Neural cell (in vitro differentiated cells): ENCODE measurements around the gene CTH. TPM values are rescaled to one million over a fixed set of nuclear protein-coding genes. Genes with fewer than 3 reads are reported as not detected.

Experiments used
- H2AFZ ChIP-seq: fragments of 200-600, 300-800 bp; sonication (generic), shearing (Covaris generic); 2 replicates; pipeline ENCODE4 v1.6.0; 2014; ENCODE audit warnings: low read depth, mild to moderate bottlenecking, antibody characterized with exemption, low read length, moderate library complexity
- H3F3A ChIP-seq: fragments of 200-600 bp; shearing (Covaris generic); 2 replicates; pipeline ENCODE4 v1.6.1; 2016; ENCODE audit warnings: mild to moderate bottlenecking, moderate library complexity, mixed read lengths, antibody characterized with exemption, low read length; ENCODE audit not compliant: insufficient read depth, poor library complexity, severe bottlenecking
- H3K27ac ChIP-seq: fragments of 200-600, 300-800 bp; sonication (generic), shearing (Covaris generic); 2 replicates; pipeline ENCODE4 v1.5.1; 2014; ENCODE audit warnings: mild to moderate bottlenecking, low read length, moderate library complexity
- H3K27me3 ChIP-seq: fragments of 300-800, 200-600 bp; sonication (generic), shearing (Covaris generic); 2 replicates; pipeline ENCODE4 v1.6.0; 2014; ENCODE audit warnings: mild to moderate bottlenecking, low read depth, low read length, moderate library complexity; ENCODE audit not compliant: insufficient read depth
- H3K36me3 ChIP-seq: fragments of 300-800, 200-600 bp; sonication (generic), shearing (Covaris generic); 2 replicates; pipeline ENCODE4 v1.5.1; 2014; ENCODE audit warnings: mild to moderate bottlenecking, antibody characterized with exemption, low read length, moderate library complexity; ENCODE audit not compliant: insufficient read depth
- H3K4me2 ChIP-seq: fragments of 300-800, 200-600 bp; sonication (generic), shearing (Covaris generic); 2 replicates; pipeline ENCODE4 v1.6.0; 2014; ENCODE audit warnings: mild to moderate bottlenecking, low read length
- H3K4me3 ChIP-seq: fragments of 300-800, 200-600 bp; sonication (generic), shearing (Covaris generic); 2 replicates; pipeline ENCODE4 v1.5.1; 2014; ENCODE audit warnings: mild to moderate bottlenecking, low read length, moderate library complexity
- H3K79me2 ChIP-seq: fragments of 200-600 bp; shearing (Covaris generic); replicated peaks from 2 replicates; pipeline ENCODE4 v1.6.0; 2014; ENCODE audit warnings: mild to moderate bottlenecking, low read length, moderate library complexity; ENCODE audit not compliant: insufficient read depth
- H3K9ac ChIP-seq: fragments of 300-800, 200-600 bp; sonication (generic), shearing (Covaris generic); 2 replicates; pipeline ENCODE4 v1.6.1; 2016; ENCODE audit warnings: mild to moderate bottlenecking, low read length, mixed read lengths
- H3K9me2 ChIP-seq: fragments of 200-600 bp; shearing (Covaris generic); 2 replicates; pipeline ENCODE4 v1.6.1; 2016; ENCODE audit warnings: mild to moderate bottlenecking, low read length, mixed read lengths; ENCODE audit not compliant: insufficient read depth
- H3K9me3 ChIP-seq: fragments of 200-600, 300-800 bp; sonication (generic), shearing (Covaris generic); 2 replicates; pipeline ENCODE4 v1.6.1; 2016; ENCODE audit warnings: mild to moderate bottlenecking, mixed run types, low read length, moderate library complexity, mixed read lengths
- H4K20me1 ChIP-seq: fragments of 200-600 bp; shearing (Covaris generic); 2 replicates; pipeline ENCODE4 v1.6.1; 2016; ENCODE audit warnings: mild to moderate bottlenecking, mixed run types; ENCODE audit not compliant: insufficient read depth
- EP300 ChIP-seq: fragments of 450-650 bp; conservative IDR thresholded peaks from 2 replicates; pipeline ENCODE4 v1.6.1; 2014; ENCODE audit warnings: antibody characterized with exemption, mild to moderate bottlenecking, moderate library complexity; ENCODE audit not compliant: poor library complexity, severe bottlenecking
- EZH2 ChIP-seq: fragments of 200-600, 300-800 bp; shearing (Covaris generic), sonication (generic); IDR thresholded peaks from 2 replicates; pipeline ENCODE4 v1.6.1; 2014; ENCODE audit warnings: antibody characterized with exemption, low read length, borderline replicate concordance, mild to moderate bottlenecking; ENCODE audit not compliant: insufficient read depth, poor library complexity, severe bottlenecking
- MXI1 ChIP-seq: fragments of 450-650 bp; conservative IDR thresholded peaks from 2 replicates; pipeline ENCODE4 v1.6.1; 2014; ENCODE audit warnings: antibody characterized with exemption, mild to moderate bottlenecking; ENCODE audit not compliant: poor library complexity, severe bottlenecking
- POLR2AphosphoS5 ChIP-seq: IDR thresholded peaks from 2 replicates; pipeline ENCODE4 v1.6.1; 2012
- RAD21 ChIP-seq: fragments of 450-650 bp; conservative IDR thresholded peaks from 2 replicates; pipeline ENCODE4 v1.6.1; 2014; ENCODE audit warnings: antibody characterized with exemption, mild to moderate bottlenecking, moderate library complexity
- SMC3 ChIP-seq: fragments of 450-650 bp; conservative IDR thresholded peaks from 2 replicates; pipeline ENCODE4 v1.6.1; 2014; ENCODE audit warnings: antibody characterized with exemption, mild to moderate bottlenecking, moderate library complexity; ENCODE audit not compliant: poor library complexity
- TAF1 ChIP-seq: IDR thresholded peaks from 2 replicates; pipeline ENCODE4 v1.6.1; 2012; ENCODE audit warnings: low read depth
- polyA plus RNA-seq: library from polyadenylated mRNA; depleted of rRNA; stranded (reverse); fragments of >200 nt; gene quantifications from 2 replicates; pipeline ENCODE4 v1.2.3, GENCODE V29; 2014
- TF ChIP-seq, protein P1 (sequence below): IDR thresholded peaks from 2 replicates; pipeline ENCODE4 v1.6.1; 2012; ENCODE audit warnings: borderline replicate concordance
- TF ChIP-seq, protein P2 (sequence below): fragments of 450-650 bp; IDR thresholded peaks from 2 replicates; pipeline ENCODE4 v1.5.1; 2014; ENCODE audit warnings: antibody characterized with exemption, mild to moderate bottlenecking, moderate library complexity; ENCODE audit not compliant: poor library complexity, severe bottlenecking

Gene CTH
- polyA plus RNA-seq, 1 donor from 2014 or later: 10.0 TPM

DNA sequence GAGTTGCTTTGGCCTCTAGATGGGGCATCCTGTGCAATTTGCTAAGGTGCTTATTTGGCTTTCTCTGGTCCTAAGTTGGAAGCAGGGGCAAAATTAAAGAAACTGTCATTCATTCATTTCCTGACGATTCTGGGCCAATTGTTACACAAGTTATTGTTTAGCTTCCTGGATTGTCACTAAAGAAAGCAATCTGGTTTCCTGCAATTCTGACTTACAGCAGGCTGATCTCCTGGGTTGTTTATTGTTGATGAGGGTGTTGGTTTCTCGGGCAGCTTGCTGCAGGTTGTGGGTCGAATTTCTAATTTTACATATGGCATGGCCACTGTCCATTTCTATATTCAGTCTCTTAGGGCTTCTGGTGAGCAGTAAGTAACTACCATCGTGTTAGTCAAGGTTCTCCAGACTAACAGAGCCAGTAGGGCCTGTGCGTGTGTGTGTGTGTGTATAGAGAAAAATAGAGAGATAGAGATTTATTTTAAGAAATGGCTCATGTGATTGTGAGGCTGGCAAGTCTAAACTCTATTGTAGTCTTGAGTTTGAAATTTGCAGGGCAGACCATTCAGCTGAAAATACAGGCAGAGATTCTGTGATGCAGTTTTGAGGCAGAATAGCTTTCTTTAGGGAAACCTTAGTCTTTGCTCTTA is 30.4 kb downstream of the CTH start:
- TF ChIP-seq MXI1: no peak
- TF ChIP-seq TAF1: no peak
- TF ChIP-seq, protein P1, sequence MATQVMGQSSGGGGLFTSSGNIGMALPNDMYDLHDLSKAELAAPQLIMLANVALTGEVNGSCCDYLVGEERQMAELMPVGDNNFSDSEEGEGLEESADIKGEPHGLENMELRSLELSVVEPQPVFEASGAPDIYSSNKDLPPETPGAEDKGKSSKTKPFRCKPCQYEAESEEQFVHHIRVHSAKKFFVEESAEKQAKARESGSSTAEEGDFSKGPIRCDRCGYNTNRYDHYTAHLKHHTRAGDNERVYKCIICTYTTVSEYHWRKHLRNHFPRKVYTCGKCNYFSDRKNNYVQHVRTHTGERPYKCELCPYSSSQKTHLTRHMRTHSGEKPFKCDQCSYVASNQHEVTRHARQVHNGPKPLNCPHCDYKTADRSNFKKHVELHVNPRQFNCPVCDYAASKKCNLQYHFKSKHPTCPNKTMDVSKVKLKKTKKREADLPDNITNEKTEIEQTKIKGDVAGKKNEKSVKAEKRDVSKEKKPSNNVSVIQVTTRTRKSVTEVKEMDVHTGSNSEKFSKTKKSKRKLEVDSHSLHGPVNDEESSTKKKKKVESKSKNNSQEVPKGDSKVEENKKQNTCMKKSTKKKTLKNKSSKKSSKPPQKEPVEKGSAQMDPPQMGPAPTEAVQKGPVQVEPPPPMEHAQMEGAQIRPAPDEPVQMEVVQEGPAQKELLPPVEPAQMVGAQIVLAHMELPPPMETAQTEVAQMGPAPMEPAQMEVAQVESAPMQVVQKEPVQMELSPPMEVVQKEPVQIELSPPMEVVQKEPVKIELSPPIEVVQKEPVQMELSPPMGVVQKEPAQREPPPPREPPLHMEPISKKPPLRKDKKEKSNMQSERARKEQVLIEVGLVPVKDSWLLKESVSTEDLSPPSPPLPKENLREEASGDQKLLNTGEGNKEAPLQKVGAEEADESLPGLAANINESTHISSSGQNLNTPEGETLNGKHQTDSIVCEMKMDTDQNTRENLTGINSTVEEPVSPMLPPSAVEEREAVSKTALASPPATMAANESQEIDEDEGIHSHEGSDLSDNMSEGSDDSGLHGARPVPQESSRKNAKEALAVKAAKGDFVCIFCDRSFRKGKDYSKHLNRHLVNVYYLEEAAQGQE: no peak
- no peak for TF ChIP-seq POLR2AphosphoS5
- no peak for TF ChIP-seq SMC3
- TF ChIP-seq RAD21: no peak
- no peak for TF ChIP-seq EZH2
- no peak for TF ChIP-seq EP300
- TF ChIP-seq, protein P2, sequence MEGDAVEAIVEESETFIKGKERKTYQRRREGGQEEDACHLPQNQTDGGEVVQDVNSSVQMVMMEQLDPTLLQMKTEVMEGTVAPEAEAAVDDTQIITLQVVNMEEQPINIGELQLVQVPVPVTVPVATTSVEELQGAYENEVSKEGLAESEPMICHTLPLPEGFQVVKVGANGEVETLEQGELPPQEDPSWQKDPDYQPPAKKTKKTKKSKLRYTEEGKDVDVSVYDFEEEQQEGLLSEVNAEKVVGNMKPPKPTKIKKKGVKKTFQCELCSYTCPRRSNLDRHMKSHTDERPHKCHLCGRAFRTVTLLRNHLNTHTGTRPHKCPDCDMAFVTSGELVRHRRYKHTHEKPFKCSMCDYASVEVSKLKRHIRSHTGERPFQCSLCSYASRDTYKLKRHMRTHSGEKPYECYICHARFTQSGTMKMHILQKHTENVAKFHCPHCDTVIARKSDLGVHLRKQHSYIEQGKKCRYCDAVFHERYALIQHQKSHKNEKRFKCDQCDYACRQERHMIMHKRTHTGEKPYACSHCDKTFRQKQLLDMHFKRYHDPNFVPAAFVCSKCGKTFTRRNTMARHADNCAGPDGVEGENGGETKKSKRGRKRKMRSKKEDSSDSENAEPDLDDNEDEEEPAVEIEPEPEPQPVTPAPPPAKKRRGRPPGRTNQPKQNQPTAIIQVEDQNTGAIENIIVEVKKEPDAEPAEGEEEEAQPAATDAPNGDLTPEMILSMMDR: no peak
- Histone ChIP-seq H2AFZ (no peak overlapping the region), H3K27ac (no peak overlapping the region), H3K79me2 (no peaks in the 10 kb centered on the region), H3K27me3 (no peaks in the 10 kb centered on the region), H4K20me1 (no peaks in the 10 kb centered on the region), H3K9ac (no peak overlapping the region), H3K9me2 (no peaks in the 10 kb centered on the region), H3F3A (no peaks in the 10 kb centered on the region), H3K4me2 (no peak overlapping the region), H3K9me3 (no peaks in the 10 kb centered on the region), H3K36me3 (no peaks in the 10 kb centered on the region), H3K4me3 (no peak overlapping the region)

DNA sequence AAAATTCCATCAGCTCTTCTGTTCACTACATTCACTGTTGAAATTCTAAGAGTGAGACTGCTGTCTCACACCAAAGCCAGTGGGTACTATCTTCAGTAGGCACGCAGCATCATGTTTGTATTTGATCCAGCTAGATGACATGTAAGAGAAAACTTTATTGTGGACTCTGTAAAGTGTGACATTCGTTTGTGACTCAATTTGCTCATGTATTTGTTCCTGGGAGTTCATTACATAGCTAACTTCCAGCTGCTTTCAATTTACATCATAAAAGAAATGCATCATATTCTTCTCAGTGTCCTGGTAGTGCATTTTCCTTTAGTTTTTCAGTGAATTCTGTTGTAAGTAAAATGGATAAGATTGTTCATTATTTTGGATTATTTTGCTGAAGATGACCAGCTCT is 31.4 kb downstream of the CTH start:
- H2AFZ ChIP-seq: no peak overlapping the region
- no peaks in the 10 kb centered on the region for H3K27me3 ChIP-seq
- no peak overlapping the region for H3K27ac ChIP-seq
- no peaks in the 10 kb centered on the region for H3K9me2 ChIP-seq
- H3K9me3 ChIP-seq: no peaks in the 10 kb centered on the region
- no peak overlapping the region for H3K4me3 ChIP-seq
- no peak for TF ChIP-seq EP300
- TF ChIP-seq, protein P2: no peak
- TF ChIP-seq, protein P1: no peak
- no peak for TF ChIP-seq MXI1
- TF ChIP-seq EZH2: no peak
- TF ChIP-seq POLR2AphosphoS5: no peak
- no peak for TF ChIP-seq TAF1
- no peak for TF ChIP-seq RAD21
- TF ChIP-seq SMC3: no peak
- H3K36me3 ChIP-seq: no peaks in the 10 kb centered on the region
- no peaks in the 10 kb centered on the region for H3K79me2 ChIP-seq
- no peaks in the 10 kb centered on the region for H4K20me1 ChIP-seq
- no peaks in the 10 kb centered on the region for H3F3A ChIP-seq
- no peak overlapping the region for H3K4me2 ChIP-seq
- H3K9ac ChIP-seq: no peak overlapping the region
